Measurements from ENCODE around the gene CCN6. TPM values are rescaled to one million over a fixed set of nuclear protein-coding genes. Genes with fewer than 3 reads are reported as not detected.
A peak's percentile ranks its signal among the peaks of the same experiment; 100 is the strongest.
"Not testable (repeated sequence)": the region's sequence is repeated elsewhere in the genome, so short reads cannot be mapped to it uniquely, and the experiment has no call there.

Gene CCN6
- total RNA-seq, 2 donors from 2014 or later, result not detected

GRCh38 chr6:112049996-112050395 is 3.9 kb upstream of the CCN6 start:
- H3K9me3 Mint-ChIP-seq, result no peaks in the 10 kb centered on the region
- H3K4me3 Mint-ChIP-seq, result no peak overlapping the region
- no peaks in the 10 kb centered on the region for H3K4me1 Mint-ChIP-seq (ENCODE audit: low read depth in 2 of 2)
- H3K27me3 Mint-ChIP-seq, result peaks cover 0 to 9% of the 10 kb centered on the region in 2 donors
- H3K27ac Mint-ChIP-seq, result no peak overlapping the region
- DNase-seq (ENCODE audit: low spot score), result no peak
- no peak for ATAC-seq
- H3K36me3 Mint-ChIP-seq, result no peaks in the 10 kb centered on the region

- DNase-seq (ENCODE audit: low spot score) (no peak), ATAC-seq (no peak)
- Mint-ChIP-seq H3K27ac (no peak overlapping the region), H3K27me3 (peaks cover 0 to 9% of the 10 kb centered on the region in 2 donors), H3K4me3 (no peak overlapping the region), H3K36me3 (no peaks in the 10 kb centered on the region), H3K9me3 (no peaks in the 10 kb centered on the region), H3K4me1 (ENCODE audit: low read depth in 2 of 2) (no peaks in the 10 kb centered on the region)
Measured at GRCh38 chr6:112050429-112050828, 3.5 kb upstream of the CCN6 start.

- not testable (repeated sequence) for H3K27me3 Mint-ChIP-seq; H3K36me3 Mint-ChIP-seq; DNase-seq (ENCODE audit: low spot score); H3K4me3 Mint-ChIP-seq; H3K9me3 Mint-ChIP-seq; H3K4me1 Mint-ChIP-seq (ENCODE audit: low read depth in 2 of 2); ATAC-seq; H3K27ac Mint-ChIP-seq
Measured at GRCh38 chr6:112051251-112051740, 2.6 kb upstream of the CCN6 start.

- Mint-ChIP-seq H3K36me3 (no peaks in the 10 kb centered on the region), H3K4me1 (ENCODE audit: low read depth in 2 of 2) (no peaks in the 10 kb centered on the region), H3K9me3 (no peaks in the 10 kb centered on the region), H3K27me3 (peaks cover 0 to 9% of the 10 kb centered on the region in 2 donors), H3K27ac (no peak overlapping the region), H3K4me3 (no peak overlapping the region)
- no peak for DNase-seq (ENCODE audit: low spot score)
- ATAC-seq, result no peak
Measured at GRCh38 chr6:112054555-112055190, 769 bp downstream of the CCN6 start.

- H3K4me3 Mint-ChIP-seq, result no peak overlapping the region
- H3K4me1 Mint-ChIP-seq (ENCODE audit: low read depth in 2 of 2), result no peaks in the 10 kb centered on the region
- no peaks in the 10 kb centered on the region for H3K27me3 Mint-ChIP-seq
- H3K9me3 Mint-ChIP-seq, result no peaks in the 10 kb centered on the region
- no peaks in the 10 kb centered on the region for H3K36me3 Mint-ChIP-seq
- ATAC-seq, result no peak
- no peak overlapping the region for H3K27ac Mint-ChIP-seq
- DNase-seq (ENCODE audit: low spot score), result no peak
Measured at GRCh38 chr6:112058243-112059032, 4.5 kb downstream of the CCN6 start.

GRCh38 chr6:112061605-112062004 is 7.7 kb downstream of the CCN6 start:
- Mint-ChIP-seq H3K27ac (no peak overlapping the region), H3K4me3 (no peak overlapping the region), H3K9me3 (no peaks in the 10 kb centered on the region), H3K27me3 (peaks cover 0 to 5% of the 10 kb centered on the region in 2 donors), H3K36me3 (no peaks in the 10 kb centered on the region), H3K4me1 (ENCODE audit: low read depth in 2 of 2) (no peaks in the 10 kb centered on the region)
- ATAC-seq, result no peak
- DNase-seq (ENCODE audit: low spot score), result no peak

GRCh38 chr6:112062966-112063365 is 9.1 kb downstream of the CCN6 start:
- H3K4me3 Mint-ChIP-seq, result no peak overlapping the region
- ATAC-seq (no peak), DNase-seq (ENCODE audit: low spot score) (no peak)
- H3K27ac Mint-ChIP-seq, result no peak overlapping the region
- H3K4me1 Mint-ChIP-seq (ENCODE audit: low read depth in 2 of 2), result no peaks in the 10 kb centered on the region
- no peaks in the 10 kb centered on the region for H3K36me3 Mint-ChIP-seq
- H3K27me3 Mint-ChIP-seq, result peaks cover 0 to 5% of the 10 kb centered on the region in 2 donors
- no peaks in the 10 kb centered on the region for H3K9me3 Mint-ChIP-seq

GRCh38 chr6:112065426-112065986 is 11.6 kb downstream of the CCN6 start:
- no peak for ATAC-seq
- Mint-ChIP-seq H3K27ac (no peak overlapping the region), H3K36me3 (no peaks in the 10 kb centered on the region), H3K27me3 (peaks cover 0 to 5% of the 10 kb centered on the region in 2 donors), H3K4me3 (no peak overlapping the region), H3K4me1 (ENCODE audit: low read depth in 2 of 2) (no peaks in the 10 kb centered on the region), H3K9me3 (no peaks in the 10 kb centered on the region)
- no peak for DNase-seq (ENCODE audit: low spot score)

GRCh38 chr6:112066606-112067005 is 12.7 kb downstream of the CCN6 start:
- H3K36me3 Mint-ChIP-seq, result no peaks in the 10 kb centered on the region
- no peak for DNase-seq (ENCODE audit: low spot score)
- H3K4me1 Mint-ChIP-seq (ENCODE audit: low read depth in 2 of 2), result no peaks in the 10 kb centered on the region
- no peak overlapping the region for H3K4me3 Mint-ChIP-seq
- ATAC-seq, result no peak
- H3K27me3 Mint-ChIP-seq, result peaks cover 0 to 5% of the 10 kb centered on the region in 2 donors
- H3K27ac Mint-ChIP-seq, result no peak overlapping the region
- no peaks in the 10 kb centered on the region for H3K9me3 Mint-ChIP-seq

- H3K4me1 Mint-ChIP-seq (ENCODE audit: low read depth in 2 of 2), result peaks cover 2 to 9% of the 10 kb centered on the region in 2 donors
- no peaks in the 10 kb centered on the region for H3K27me3 Mint-ChIP-seq
- ATAC-seq (no peak), DNase-seq (ENCODE audit: low spot score) (no peak)
- no peaks in the 10 kb centered on the region for H3K9me3 Mint-ChIP-seq
- H3K4me3 Mint-ChIP-seq, result no peak overlapping the region
- H3K27ac Mint-ChIP-seq, result no peak overlapping the region
- no peaks in the 10 kb centered on the region for H3K36me3 Mint-ChIP-seq
Measured at GRCh38 chr6:112081569-112081968, 27.7 kb downstream of the CCN6 start.

- no peak overlapping the region for H3K27ac Mint-ChIP-seq
- DNase-seq (ENCODE audit: low spot score) (no peak), ATAC-seq (no peak)
- H3K9me3 Mint-ChIP-seq, result no peaks in the 10 kb centered on the region
- peaks cover 12 to 16% of the 10 kb centered on the region in 2 donors for H3K27me3 Mint-ChIP-seq
- peaks cover 2 to 9% of the 10 kb centered on the region in 2 donors for H3K4me1 Mint-ChIP-seq (ENCODE audit: low read depth in 2 of 2)
- no peaks in the 10 kb centered on the region for H3K36me3 Mint-ChIP-seq
- peak overlapping the region; percentile 47 for H3K4me3 Mint-ChIP-seq
Measured at GRCh38 chr6:112085286-112086065, 31.6 kb downstream of the CCN6 start.

GRCh38 chr6:112086744-112087135 is 32.8 kb downstream of the CCN6 start:
- H3K4me3 Mint-ChIP-seq, result no peak overlapping the region
- no peak overlapping the region for H3K27ac Mint-ChIP-seq
- ATAC-seq, result peak in 1 of 2 donors; percentile 1
- peaks cover 2 to 9% of the 10 kb centered on the region in 2 donors for H3K4me1 Mint-ChIP-seq (ENCODE audit: low read depth in 2 of 2)
- no peaks in the 10 kb centered on the region for H3K9me3 Mint-ChIP-seq
- DNase-seq (ENCODE audit: low spot score), result no peak
- no peaks in the 10 kb centered on the region for H3K36me3 Mint-ChIP-seq
- peaks cover 17 to 26% of the 10 kb centered on the region in 2 donors for H3K27me3 Mint-ChIP-seq

GRCh38 chr6:112087136-112087911 is 33.4 kb downstream of the CCN6 start, which contains the start of the genes FAM229B and TUBE1:
Gene FAM229B, plus strand, starts transcription at chr6:112087591. Its CDS starts 11,693 bp downstream, at chr6:112099284.
Gene TUBE1, minus strand, starts transcription at chr6:112087482. Its CDS starts 48 bp downstream, at chr6:112087434.
- Mint-ChIP-seq H3K36me3 (no peaks in the 10 kb centered on the region), H3K27ac (no peak within 1 kb of the TSS), H3K4me3 (no peak within 1 kb of the TSS), H3K27me3 (peaks cover 21 to 32% of the 10 kb centered on the region in 2 donors), H3K9me3 (no peaks in the 10 kb centered on the region), H3K4me1 (ENCODE audit: low read depth in 2 of 2) (peaks cover 2 to 9% of the 10 kb centered on the region in 2 donors)
- ATAC-seq (peak; percentile 97 to 99), DNase-seq (ENCODE audit: low spot score) (peak; percentile 90)

Measured in natural killer cell treated with Interleukin-12 subunit alpha and Interleukin-12 subunit beta and Interleukin-15 and Interleukin-18, amount 100 ng/mL, for 72 hours (primary cell).